Kidney (tissue), 2 donors: ENCODE measurements around the gene KRTAP4-1. TPM values are rescaled to one million over a fixed set of nuclear protein-coding genes. Genes with fewer than 3 reads are reported as not detected.

Source experiments
- polyA plus RNA-seq: library from polyadenylated mRNA; stranded (reverse); fragments of 350-450 nt; fragmentation: Illumina TruSeq; extraction: RNeasy Lipid Tissue Mini Kit (QIAGEN cat#74804); gene quantifications from one replicate; pipeline ENCODE4 v1.2.3, GENCODE V29; 2014; ENCODE audit warnings: low read depth, low replicate concordance; ENCODE audit not compliant: insufficient read depth
- total RNA-seq: library from RNA; stranded (reverse); fragmentation: NEBNext Ultra II Directional; extraction: Animal tissue kit (Norgen Biotek cat#: 25700); gene quantifications from one replicate; pipeline ENCODE4 v1.2.1, GENCODE V29; 2021
- donor health status: DM: yes; HTN: yes; CAD: no.

The KRTAP4-1 gene
- total and polyA plus RNA-seq, 2 donors from 2014 or later: not detected

Other genes starting within 250 kb of the KRTAP4-1 start
Only the 30 nearest of the 41 such genes appear.
- gene KRTAP1-5, start 157.7 kb downstream of the KRTAP4-1 start, total RNA-seq: not detected
- not detected for gene KRTAP1-5, start 157.7 kb downstream of the KRTAP4-1 start, polyA plus RNA-seq
- gene KRTAP1-4, start 154.7 kb downstream of the KRTAP4-1 start, total RNA-seq: not detected
- not detected for gene KRTAP1-4, start 154.7 kb downstream of the KRTAP4-1 start, polyA plus RNA-seq
- not detected for gene KRTAP1-3, start 150.0 kb downstream of the KRTAP4-1 start, total RNA-seq
- gene KRTAP1-3, start 150.0 kb downstream of the KRTAP4-1 start, polyA plus RNA-seq: not detected
- not detected for gene KRTAP1-1, start 143.5 kb downstream of the KRTAP4-1 start, total RNA-seq
- gene KRTAP1-1, start 143.5 kb downstream of the KRTAP4-1 start, polyA plus RNA-seq: not detected
- gene KRTAP2-1, start 137.6 kb downstream of the KRTAP4-1 start, total RNA-seq: not detected
- gene KRTAP2-1, start 137.6 kb downstream of the KRTAP4-1 start, polyA plus RNA-seq: not detected
- not detected for gene KRTAP2-2, start 129.7 kb downstream of the KRTAP4-1 start, total RNA-seq
- not detected for gene KRTAP2-2, start 129.7 kb downstream of the KRTAP4-1 start, polyA plus RNA-seq
- gene KRTAP2-3, start 124.8 kb downstream of the KRTAP4-1 start, total RNA-seq: 0.28 TPM
- not detected for gene KRTAP2-3, start 124.8 kb downstream of the KRTAP4-1 start, polyA plus RNA-seq
- gene KRTAP2-4, start 119.0 kb downstream of the KRTAP4-1 start, total RNA-seq: not detected
- not detected for gene KRTAP2-4, start 119.0 kb downstream of the KRTAP4-1 start, polyA plus RNA-seq
- gene KRTAP4-7, start 100.8 kb downstream of the KRTAP4-1 start, total RNA-seq: not detected
- gene KRTAP4-7, start 100.8 kb downstream of the KRTAP4-1 start, polyA plus RNA-seq: not detected
- not detected for gene KRTAP4-8, start 86.8 kb downstream of the KRTAP4-1 start, total RNA-seq
- not detected for gene KRTAP4-8, start 86.8 kb downstream of the KRTAP4-1 start, polyA plus RNA-seq
- gene KRTAP4-16, start 82.7 kb downstream of the KRTAP4-1 start, total RNA-seq: not detected
- gene KRTAP4-16, start 82.7 kb downstream of the KRTAP4-1 start, polyA plus RNA-seq: not detected
- not detected for gene KRTAP4-9, start 79.5 kb downstream of the KRTAP4-1 start, total RNA-seq
- gene KRTAP4-9, start 79.5 kb downstream of the KRTAP4-1 start, polyA plus RNA-seq: not detected
- gene KRTAP4-11, start 66.5 kb downstream of the KRTAP4-1 start, total RNA-seq: not detected
- not detected for gene KRTAP4-11, start 66.5 kb downstream of the KRTAP4-1 start, polyA plus RNA-seq
- not detected for gene KRTAP4-12, start 60.7 kb downstream of the KRTAP4-1 start, total RNA-seq
- gene KRTAP4-12, start 60.7 kb downstream of the KRTAP4-1 start, polyA plus RNA-seq: not detected
- not detected for gene KRTAP4-6, start 44.4 kb downstream of the KRTAP4-1 start, total RNA-seq
- not detected for gene KRTAP4-6, start 44.4 kb downstream of the KRTAP4-1 start, polyA plus RNA-seq
- gene KRTAP4-5, start 35.1 kb downstream of the KRTAP4-1 start, total RNA-seq: not detected
- not detected for gene KRTAP4-5, start 35.1 kb downstream of the KRTAP4-1 start, polyA plus RNA-seq
- not detected for gene KRTAP4-4, start 24.2 kb downstream of the KRTAP4-1 start, total RNA-seq
- not detected for gene KRTAP4-4, start 24.2 kb downstream of the KRTAP4-1 start, polyA plus RNA-seq
- not detected for gene KRTAP4-3, start 16.7 kb downstream of the KRTAP4-1 start, total RNA-seq
- not detected for gene KRTAP4-3, start 16.7 kb downstream of the KRTAP4-1 start, polyA plus RNA-seq
- not detected for gene KRTAP4-2, start 6.7 kb downstream of the KRTAP4-1 start, total RNA-seq
- gene KRTAP4-2, start 6.7 kb downstream of the KRTAP4-1 start, polyA plus RNA-seq: not detected
- not detected for gene KRTAP9-1, start 5.0 kb upstream of the KRTAP4-1 start, total RNA-seq
- not detected for gene KRTAP9-1, start 5.0 kb upstream of the KRTAP4-1 start, polyA plus RNA-seq
- not detected for gene KRTAP9-2, start 41.7 kb upstream of the KRTAP4-1 start, total RNA-seq
- gene KRTAP9-2, start 41.7 kb upstream of the KRTAP4-1 start, polyA plus RNA-seq: not detected
- gene KRTAP9-3, start 47.5 kb upstream of the KRTAP4-1 start, total RNA-seq: not detected
- gene KRTAP9-3, start 47.5 kb upstream of the KRTAP4-1 start, polyA plus RNA-seq: not detected
- not detected for gene KRTAP9-8, start 53.1 kb upstream of the KRTAP4-1 start, total RNA-seq
- gene KRTAP9-8, start 53.1 kb upstream of the KRTAP4-1 start, polyA plus RNA-seq: not detected
- not detected for gene KRTAP9-4, start 64.8 kb upstream of the KRTAP4-1 start, total RNA-seq
- gene KRTAP9-4, start 64.8 kb upstream of the KRTAP4-1 start, polyA plus RNA-seq: not detected
- gene KRTAP9-9, start 70.5 kb upstream of the KRTAP4-1 start, total RNA-seq: not detected
- gene KRTAP9-9, start 70.5 kb upstream of the KRTAP4-1 start, polyA plus RNA-seq: not detected
- gene KRTAP9-6, start 80.5 kb upstream of the KRTAP4-1 start, total RNA-seq: not detected
- gene KRTAP9-6, start 80.5 kb upstream of the KRTAP4-1 start, polyA plus RNA-seq: not detected
- not detected for gene KRTAP9-7, start 90.8 kb upstream of the KRTAP4-1 start, total RNA-seq
- not detected for gene KRTAP9-7, start 90.8 kb upstream of the KRTAP4-1 start, polyA plus RNA-seq
- gene KRTAP29-1, start 117.9 kb upstream of the KRTAP4-1 start, total RNA-seq: not detected
- not detected for gene KRTAP29-1, start 117.9 kb upstream of the KRTAP4-1 start, polyA plus RNA-seq
- not detected for gene KRTAP16-1, start 124.4 kb upstream of the KRTAP4-1 start, total RNA-seq
- not detected for gene KRTAP16-1, start 124.4 kb upstream of the KRTAP4-1 start, polyA plus RNA-seq
- gene KRTAP17-1, start 130.8 kb upstream of the KRTAP4-1 start, total RNA-seq: not detected
- gene KRTAP17-1, start 130.8 kb upstream of the KRTAP4-1 start, polyA plus RNA-seq: not detected